ENCODE results near the gene PTGIR. TPM values are rescaled to one million over a fixed set of nuclear protein-coding genes. Genes with fewer than 3 reads are reported as not detected.
"Not testable (repeated sequence)": the region's sequence is repeated elsewhere in the genome, so short reads cannot be mapped to it uniquely, and the experiment has no call there.

Gene PTGIR
- total RNA-seq, 1 donor from 2014 or later, result 218 TPM

DNA sequence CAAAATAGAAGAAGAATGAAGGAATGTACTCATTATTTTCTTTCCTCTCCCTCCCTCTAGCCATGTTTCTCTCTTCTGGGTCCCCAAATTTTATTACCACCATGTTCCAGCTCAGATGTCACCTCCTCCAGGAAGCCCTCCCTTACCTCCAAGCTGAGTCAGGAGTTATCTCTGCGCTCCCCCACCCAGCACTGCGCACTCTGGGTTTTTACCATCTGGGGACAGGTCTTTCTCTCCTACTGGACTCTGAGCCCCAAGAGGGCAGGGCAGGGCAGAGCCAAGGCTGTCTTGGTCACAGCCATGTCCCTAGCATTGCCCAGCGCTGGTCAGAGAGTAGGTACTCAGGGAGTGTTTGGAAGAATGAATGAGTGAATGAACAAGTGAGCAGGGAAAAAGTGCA lies 8.2 kb upstream of the PTGIR start:
- peak overlapping the region; percentile 26 for H3K27ac Mint-ChIP-seq
- peaks cover 6% of the 10 kb centered on the region for H3K36me3 Mint-ChIP-seq (ENCODE audit: low read depth)
- intact Hi-C loops (cut with micrococcal nuclease), result no loop called here
- H3K27me3 Mint-ChIP-seq (ENCODE audit: low read depth), result peaks cover 2% of the 10 kb centered on the region
- H3K4me1 Mint-ChIP-seq (ENCODE audit: low read depth), result peaks cover 13% of the 10 kb centered on the region
- DNase-seq (ENCODE audit: low spot score), result no peak
- peak overlapping the region; percentile 80 for H3K4me3 Mint-ChIP-seq (ENCODE audit: low read depth)
- H3K9me3 Mint-ChIP-seq, result no peaks in the 10 kb centered on the region

DNA sequence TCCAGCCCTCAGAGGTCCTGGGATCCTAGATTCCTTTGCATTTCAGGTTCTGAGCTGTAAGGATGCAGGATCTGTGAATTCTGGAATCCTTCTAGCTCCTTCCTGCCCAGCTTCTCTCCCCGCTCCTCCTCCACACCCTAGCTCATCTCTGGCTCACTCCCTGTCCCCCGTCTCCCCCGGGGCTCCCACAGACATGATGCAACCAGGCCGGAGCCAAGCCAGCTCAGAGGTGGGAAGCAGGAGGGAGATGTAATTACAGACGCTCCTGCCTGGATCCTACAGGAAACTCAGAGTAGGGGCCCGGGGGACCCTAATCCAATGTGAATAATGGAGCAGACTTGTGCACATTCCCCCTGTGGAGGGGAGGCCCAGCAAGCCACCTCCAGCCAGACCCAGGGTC lies 6.6 kb upstream of the PTGIR start:
- H3K27ac Mint-ChIP-seq, result no peak overlapping the region

DNA sequence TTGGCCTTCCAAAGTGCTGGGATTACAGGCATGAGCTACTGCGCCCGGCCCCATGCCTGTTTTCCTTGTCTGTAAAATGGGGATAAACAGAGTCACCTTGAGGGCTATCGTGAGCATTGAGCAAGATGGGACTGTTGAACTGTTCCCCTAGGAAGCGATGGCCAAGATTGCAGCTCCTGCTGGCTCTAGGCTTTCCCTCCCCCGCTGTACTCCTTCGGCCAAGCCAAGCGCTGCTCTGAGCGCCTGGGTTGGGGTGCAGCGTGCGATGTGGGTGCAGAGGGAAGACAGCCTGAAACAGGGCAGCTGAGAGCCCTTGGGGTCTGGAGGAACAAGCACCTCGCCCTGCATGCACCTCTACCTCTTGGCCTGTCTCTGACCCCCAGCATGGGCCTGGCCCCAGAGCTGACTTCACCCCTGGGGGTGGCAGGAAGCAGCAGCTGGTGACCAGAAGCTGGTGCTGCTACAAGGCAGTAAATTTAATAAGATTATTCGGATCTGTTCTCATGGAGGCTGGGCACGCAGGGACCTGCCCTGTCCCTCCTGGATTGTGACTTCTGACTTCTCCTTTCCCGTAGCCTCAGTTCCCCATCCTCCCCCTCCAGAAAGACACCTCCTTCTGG lies 5.8 kb upstream of the PTGIR start:
- Mint-ChIP-seq H3K9me3 (no peaks in the 10 kb centered on the region), H3K4me1 (ENCODE audit: low read depth) (peaks cover 14% of the 10 kb centered on the region), H3K27ac (no peak overlapping the region), H3K27me3 (ENCODE audit: low read depth) (peaks cover 2% of the 10 kb centered on the region), H3K4me3 (ENCODE audit: low read depth) (no peak overlapping the region), H3K36me3 (ENCODE audit: low read depth) (peaks cover 6% of the 10 kb centered on the region)
- DNase-seq (ENCODE audit: low spot score), result no peak
- intact Hi-C loops (cut with micrococcal nuclease), result no loop called here

More for the DNA sequence above, 6.6 kb upstream of the PTGIR start:
- DNase-seq (ENCODE audit: low spot score), result no peak
- no peaks in the 10 kb centered on the region for H3K9me3 Mint-ChIP-seq
- H3K27me3 Mint-ChIP-seq (ENCODE audit: low read depth), result peaks cover 2% of the 10 kb centered on the region
- peaks cover 6% of the 10 kb centered on the region for H3K36me3 Mint-ChIP-seq (ENCODE audit: low read depth)
- intact Hi-C loops (cut with micrococcal nuclease), result no loop called here
- H3K4me1 Mint-ChIP-seq (ENCODE audit: low read depth), result peaks cover 13% of the 10 kb centered on the region
- H3K4me3 Mint-ChIP-seq (ENCODE audit: low read depth), result no peak overlapping the region

- no peak for DNase-seq (ENCODE audit: low spot score)
- intact Hi-C loops (cut with micrococcal nuclease), result no loop called here
- H3K9me3 Mint-ChIP-seq, result no peaks in the 10 kb centered on the region
- peaks cover 13% of the 10 kb centered on the region for H3K36me3 Mint-ChIP-seq (ENCODE audit: low read depth)
- H3K4me1 Mint-ChIP-seq (ENCODE audit: low read depth), result peaks cover 21% of the 10 kb centered on the region
- no peaks in the 10 kb centered on the region for H3K27me3 Mint-ChIP-seq (ENCODE audit: low read depth)
- H3K27ac Mint-ChIP-seq, result peak overlapping the region; percentile 22
- H3K4me3 Mint-ChIP-seq (ENCODE audit: low read depth), result no peak overlapping the region
Observed at GRCh38 chr19:46629546-46630025, 4.7 kb upstream of the PTGIR start.

GRCh38 chr19:46628970-46629369 lies 4.1 kb upstream of the PTGIR start:
- intact Hi-C loops (cut with micrococcal nuclease); DNase-seq (ENCODE audit: low spot score); H3K4me3 Mint-ChIP-seq (ENCODE audit: low read depth); H3K9me3 Mint-ChIP-seq; H3K27me3 Mint-ChIP-seq (ENCODE audit: low read depth): not testable (repeated sequence)
- H3K27ac Mint-ChIP-seq, result peak overlapping the region; percentile 22
- H3K36me3 Mint-ChIP-seq (ENCODE audit: low read depth), result peaks cover 19% of the 10 kb centered on the region
- H3K4me1 Mint-ChIP-seq (ENCODE audit: low read depth), result peaks cover 23% of the 10 kb centered on the region

DNA sequence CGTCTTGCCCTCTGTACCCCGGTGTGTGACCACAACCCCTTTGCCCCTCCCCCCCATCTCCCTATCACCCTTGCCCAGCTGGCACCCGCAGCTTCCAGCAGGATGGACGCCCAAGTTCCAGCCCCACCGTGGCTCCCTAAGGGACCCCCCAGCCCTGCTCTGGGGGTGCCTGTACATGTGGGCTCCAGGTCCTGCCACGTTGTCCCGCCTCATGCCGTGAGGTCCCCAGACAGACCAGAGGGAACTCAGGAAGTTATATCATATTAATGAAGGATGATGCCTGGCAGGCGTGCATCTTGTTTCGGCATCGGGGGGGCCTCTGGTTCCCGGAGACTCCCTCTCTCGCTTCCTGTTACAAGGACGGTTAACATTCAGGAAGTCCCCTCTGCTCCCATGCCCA lies 1.6 kb upstream of the PTGIR start:
- Mint-ChIP-seq H3K27me3 (ENCODE audit: low read depth) (no peaks in the 10 kb centered on the region), H3K36me3 (ENCODE audit: low read depth) (peaks cover 30% of the 10 kb centered on the region), H3K4me3 (ENCODE audit: low read depth) (no peak overlapping the region), H3K9me3 (no peaks in the 10 kb centered on the region), H3K27ac (peak overlapping the region; percentile 98), H3K4me1 (ENCODE audit: low read depth) (peaks cover 27% of the 10 kb centered on the region)
- no peak for DNase-seq (ENCODE audit: low spot score)
- intact Hi-C loops (cut with micrococcal nuclease), result no loop called here

DNA sequence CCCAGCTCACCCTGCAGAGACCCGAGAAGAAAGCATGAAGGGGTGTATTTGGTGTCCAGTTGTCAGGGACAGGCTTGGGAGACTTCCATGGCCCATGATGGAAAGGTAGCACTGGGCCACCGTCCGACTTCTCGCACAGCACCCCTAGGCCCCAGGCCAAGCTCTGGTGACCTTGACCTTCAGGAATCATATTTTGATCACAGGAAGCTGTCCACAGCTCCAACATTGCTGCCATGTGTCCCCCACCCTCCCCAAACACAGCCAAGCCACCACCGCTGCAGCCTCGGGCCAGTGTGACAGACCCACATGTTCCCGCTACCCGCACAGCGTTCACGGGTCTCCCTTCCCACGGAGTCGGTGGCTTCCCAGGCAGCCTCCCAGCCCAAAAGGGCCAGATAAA lies 842 bp upstream of the PTGIR start:
- Mint-ChIP-seq H3K4me3 (ENCODE audit: low read depth) (peak overlapping the region; percentile 37), H3K4me1 (ENCODE audit: low read depth) (peaks cover 34% of the 10 kb centered on the region), H3K27ac (peak overlapping the region; percentile 98), H3K36me3 (ENCODE audit: low read depth) (peaks cover 37% of the 10 kb centered on the region), H3K27me3 (ENCODE audit: low read depth) (no peaks in the 10 kb centered on the region), H3K9me3 (no peaks in the 10 kb centered on the region)
- intact Hi-C loops (cut with micrococcal nuclease), result no loop called here
- DNase-seq (ENCODE audit: low spot score), result no peak

DNA sequence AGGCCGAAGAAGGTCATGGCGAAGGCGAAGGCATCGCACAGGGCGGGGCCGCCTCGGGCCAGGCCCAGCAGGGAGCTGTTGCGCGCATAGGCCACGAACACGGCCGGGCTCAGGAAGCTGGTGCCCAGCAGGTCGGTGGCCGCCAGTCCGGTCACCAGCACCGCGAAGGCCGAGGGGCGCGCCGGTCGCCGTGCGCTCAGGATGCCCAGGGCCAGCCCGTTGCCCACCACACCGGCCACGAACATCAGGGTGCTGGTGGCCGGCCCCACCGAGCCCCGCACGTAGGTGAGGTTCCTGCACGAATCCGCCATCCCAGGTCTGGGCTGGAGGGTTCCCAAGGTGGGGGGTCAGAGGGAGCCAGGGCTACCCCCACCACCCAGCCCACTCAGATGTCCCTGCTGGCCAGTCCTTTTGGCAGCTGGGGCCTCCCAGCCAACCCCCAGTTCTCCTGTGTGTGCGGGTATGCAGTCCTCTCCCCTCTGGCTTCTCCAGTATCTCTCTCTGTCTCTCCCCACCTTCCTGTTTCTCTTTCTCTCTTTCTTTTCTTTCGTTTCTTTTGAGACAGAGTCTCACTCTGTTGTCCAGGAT lies 880 bp downstream of the PTGIR start:
- no peaks in the 10 kb centered on the region for H3K9me3 Mint-ChIP-seq
- peak overlapping the region; percentile 98 for H3K27ac Mint-ChIP-seq
- peaks cover 50% of the 10 kb centered on the region for H3K4me1 Mint-ChIP-seq (ENCODE audit: low read depth)
- no peak for DNase-seq (ENCODE audit: low spot score)
- peak overlapping the region; percentile 97 for H3K4me3 Mint-ChIP-seq (ENCODE audit: low read depth)
- intact Hi-C loops (cut with micrococcal nuclease), result no loop called here
- H3K36me3 Mint-ChIP-seq (ENCODE audit: low read depth), result peaks cover 54% of the 10 kb centered on the region
- no peaks in the 10 kb centered on the region for H3K27me3 Mint-ChIP-seq (ENCODE audit: low read depth)

GRCh38 chr19:46622118-46622446 lies 2.8 kb downstream of the PTGIR start:
- peak overlapping the region; percentile 92 for H3K4me3 Mint-ChIP-seq (ENCODE audit: low read depth)
- H3K27me3 Mint-ChIP-seq (ENCODE audit: low read depth), result no peaks in the 10 kb centered on the region
- H3K36me3 Mint-ChIP-seq (ENCODE audit: low read depth), result peaks cover 63% of the 10 kb centered on the region
- DNase-seq (ENCODE audit: low spot score), result no peak
- intact Hi-C loops (cut with micrococcal nuclease), result no loop called here
- H3K27ac Mint-ChIP-seq, result peak overlapping the region; percentile 98
- H3K4me1 Mint-ChIP-seq (ENCODE audit: low read depth), result peaks cover 61% of the 10 kb centered on the region
- H3K9me3 Mint-ChIP-seq, result no peaks in the 10 kb centered on the region

- DNase-seq (ENCODE audit: low spot score), result no peak
- Mint-ChIP-seq H3K9me3 (no peaks in the 10 kb centered on the region), H3K4me1 (ENCODE audit: low read depth) (peaks cover 67% of the 10 kb centered on the region), H3K4me3 (ENCODE audit: low read depth) (peak overlapping the region; percentile 92), H3K27ac (peak overlapping the region; percentile 98), H3K36me3 (ENCODE audit: low read depth) (peaks cover 69% of the 10 kb centered on the region), H3K27me3 (ENCODE audit: low read depth) (no peaks in the 10 kb centered on the region)
- intact Hi-C loops (cut with micrococcal nuclease), result no loop called here
Observed at GRCh38 chr19:46621191-46622117, 3.4 kb downstream of the PTGIR start.

DNA sequence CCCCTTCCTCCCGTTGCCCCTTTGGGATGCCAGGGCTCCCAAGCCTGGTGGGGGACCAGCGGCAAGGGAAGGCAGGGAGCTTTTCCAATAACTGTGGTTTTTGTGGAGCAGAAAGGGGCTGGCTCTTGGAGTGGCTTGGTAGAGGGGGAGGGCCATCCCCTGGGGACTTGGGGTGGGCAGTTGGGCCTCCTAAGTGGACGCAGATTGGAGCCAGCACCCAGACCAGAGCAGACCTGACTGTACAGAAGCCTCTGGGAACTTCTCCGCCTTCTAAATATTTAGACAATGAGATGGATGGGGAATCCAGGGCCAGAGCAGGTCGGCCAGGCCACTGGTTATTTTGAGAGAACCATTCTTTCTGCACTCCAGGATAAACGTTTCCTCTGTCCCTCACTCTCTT lies 4.2 kb downstream of the PTGIR start:
- H3K4me3 Mint-ChIP-seq (ENCODE audit: low read depth), result peak overlapping the region; percentile 92
- H3K27ac Mint-ChIP-seq, result peak overlapping the region; percentile 98
- peaks cover 68% of the 10 kb centered on the region for H3K4me1 Mint-ChIP-seq (ENCODE audit: low read depth)
- intact Hi-C loops (cut with micrococcal nuclease), result no loop called here
- H3K9me3 Mint-ChIP-seq, result no peaks in the 10 kb centered on the region
- H3K27me3 Mint-ChIP-seq (ENCODE audit: low read depth), result no peaks in the 10 kb centered on the region
- DNase-seq (ENCODE audit: low spot score), result no peak
- H3K36me3 Mint-ChIP-seq (ENCODE audit: low read depth), result peaks cover 69% of the 10 kb centered on the region

- intact Hi-C loops (cut with micrococcal nuclease), result no loop called here
- peaks cover 65% of the 10 kb centered on the region for H3K4me1 Mint-ChIP-seq (ENCODE audit: low read depth)
- no peaks in the 10 kb centered on the region for H3K9me3 Mint-ChIP-seq
- peak overlapping the region; percentile 92 for H3K4me3 Mint-ChIP-seq (ENCODE audit: low read depth)
- no peak for DNase-seq (ENCODE audit: low spot score)
- H3K27ac Mint-ChIP-seq, result peak overlapping the region; percentile 98
- H3K36me3 Mint-ChIP-seq (ENCODE audit: low read depth), result peaks cover 69% of the 10 kb centered on the region
- H3K27me3 Mint-ChIP-seq (ENCODE audit: low read depth), result no peaks in the 10 kb centered on the region
Observed at GRCh38 chr19:46620267-46620666, 4.6 kb downstream of the PTGIR start.

All from activated T-helper 2 cell treated with anti-CD3 and anti-CD28 coated beads, Interferon-gamma antibody, Interleukin-2, Interleukin-4, amounts not matched to agents 10 μg/mL and 5 μg/mL and 100 μg/mL, durations not matched to agents 14 hours and 24 hours and 36 hours (primary cell).